CD1c-positive myeloid dendritic cell (primary cell): Measurements from ENCODE around the gene NR0B2.
A peak's percentile ranks its signal among the peaks of the same experiment; 100 is the strongest.
"Not testable (repeated sequence)": the region's sequence is repeated elsewhere in the genome, so short reads cannot be mapped to it uniquely, and the experiment has no call there.

Experiments
- DNase-seq: peaks from one replicate; pipeline ENCODE4 v3.0.0-alpha.2; 2016; ENCODE audit errors: extremely low spot score

The NR0B2 gene

DNA sequence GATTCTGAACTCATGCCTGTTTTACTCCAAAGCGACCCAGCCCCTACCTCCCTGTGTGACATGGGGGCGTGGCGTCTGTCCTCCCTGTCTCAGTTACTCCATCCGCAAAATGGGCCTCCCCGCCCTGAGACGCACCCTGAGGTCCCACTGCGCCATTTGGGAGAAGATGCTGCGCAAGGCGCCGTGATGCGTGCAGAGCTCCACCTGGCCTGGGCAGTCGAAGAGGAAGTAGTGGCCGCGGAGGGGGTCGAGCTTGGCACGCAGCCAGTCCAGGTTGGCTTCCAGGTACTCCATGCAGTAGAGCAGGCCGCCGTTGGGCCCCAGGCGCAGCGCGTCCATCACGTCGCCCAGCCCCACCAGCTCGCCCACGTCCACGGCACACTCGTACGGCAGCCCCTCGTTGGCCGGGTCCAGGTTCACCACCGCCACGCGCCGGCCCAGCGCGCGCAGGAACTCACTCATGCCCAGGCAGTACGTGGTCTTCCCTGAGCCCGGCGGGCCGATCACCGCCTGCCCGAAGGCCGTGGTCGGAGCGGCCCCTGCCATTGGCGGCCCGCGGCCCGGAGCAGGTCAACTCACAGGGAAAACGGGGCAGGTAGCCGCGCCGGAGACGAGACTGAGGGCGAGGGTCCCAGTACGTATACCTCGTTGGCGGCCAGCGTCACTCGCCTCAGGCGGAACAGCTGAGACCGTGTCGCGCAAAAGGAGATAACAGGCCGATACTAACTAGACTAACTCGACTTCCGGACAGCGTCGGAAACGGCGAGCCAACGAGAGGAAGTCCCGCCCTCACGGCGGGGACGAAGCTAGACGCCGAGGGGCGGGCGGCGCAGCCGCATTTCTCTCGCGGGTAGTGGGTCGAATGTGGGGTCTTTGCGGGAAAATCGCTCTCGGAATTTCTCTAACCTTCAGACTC is 24.0 kb downstream of the NR0B2 start, which contains the start of gene GPN2:
GPN2 (minus strand) TSS at position 733 of the 916 bp plus-strand sequence; CDS start at position 546, 187 bp downstream.
- peak; percentile 82 for DNase-seq

- no peak for DNase-seq
These were observed 25.5 kb downstream of the NR0B2 start for GRCh38 chr1:26888231-26888630.

GRCh38 chr1:26887125-26887524 is 26.6 kb downstream of the NR0B2 start:
- peak; percentile 42 for DNase-seq

GRCh38 chr1:26882696-26883463 is 30.9 kb downstream of the NR0B2 start:
- no peak for DNase-seq

GRCh38 chr1:26881611-26882010 is 32.2 kb downstream of the NR0B2 start:
- DNase-seq, result not testable (repeated sequence)

DNA sequence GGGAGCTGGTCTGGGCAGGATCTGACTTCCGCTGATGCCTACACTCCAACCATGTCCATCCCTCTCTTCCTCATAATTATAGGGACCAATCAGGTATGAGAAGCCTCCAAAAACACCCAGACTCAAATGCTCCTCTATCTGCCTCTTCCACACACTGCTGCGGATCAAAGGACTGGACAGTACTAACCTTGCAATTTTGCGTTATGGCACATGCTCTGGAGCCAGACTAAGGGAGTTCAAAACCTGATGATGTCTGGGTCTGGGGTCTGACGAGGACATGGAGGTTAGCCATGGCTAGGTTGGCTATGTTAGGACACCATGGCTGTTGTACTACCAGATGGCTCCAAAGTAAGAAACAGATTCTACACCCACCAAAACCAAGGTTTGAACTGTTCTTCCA is 34.0 kb downstream of the NR0B2 start:
- no peak for DNase-seq

GRCh38 chr1:26877326-26877725 is 36.4 kb downstream of the NR0B2 start:
- DNase-seq, result no peak

DNA sequence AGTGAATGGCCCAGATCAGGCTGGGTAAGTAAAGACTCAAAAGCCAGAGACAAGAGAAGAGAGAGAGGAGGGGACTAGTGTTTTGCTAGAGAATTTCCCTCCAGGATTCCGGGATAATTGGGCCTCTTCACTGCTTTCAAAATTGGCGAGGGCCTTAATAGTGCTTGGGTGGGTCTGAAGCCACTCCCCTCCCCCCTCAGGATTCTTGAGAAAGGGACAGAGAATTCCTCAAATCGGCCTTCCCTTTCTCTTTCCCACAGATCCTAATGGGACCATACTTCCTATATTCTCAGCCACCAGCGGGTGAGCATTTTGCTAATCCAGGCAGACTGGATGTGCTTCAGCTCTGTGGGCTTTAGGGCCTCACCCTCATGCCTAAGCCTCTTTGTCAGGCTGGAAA is 38.9 kb downstream of the NR0B2 start:
- DNase-seq, result no peak

- not testable (repeated sequence) for DNase-seq
These were observed 40.7 kb downstream of the NR0B2 start for GRCh38 chr1:26873097-26873496.

- peak; percentile 98 for DNase-seq
These were observed 48.9 kb downstream of the NR0B2 start for GRCh38 chr1:26864610-26865480.

GRCh38 chr1:26863685-26864077 is 50.1 kb downstream of the NR0B2 start:
- DNase-seq, result no peak

GRCh38 chr1:26862781-26863684 is 50.7 kb downstream of the NR0B2 start, which contains the start of gene SFN:
SFN (plus strand) TSS chr1:26863149; CDS start chr1:26863213, 64 bp downstream.
- no peak for DNase-seq

GRCh38 chr1:26861889-26862378 is 51.8 kb downstream of the NR0B2 start:
- no peak for DNase-seq
